Measurements from ENCODE around the gene SMARCAD1. TPM values are rescaled to one million over a fixed set of nuclear protein-coding genes. Genes with fewer than 3 reads are reported as not detected.

The SMARCAD1 gene
- total and polyA plus RNA-seq, 2 of the 8 experiments (the other 6 are each of a cell fraction or from before 2014, with no cell fraction given) = 24.1 to 59.4 TPM

DNA sequence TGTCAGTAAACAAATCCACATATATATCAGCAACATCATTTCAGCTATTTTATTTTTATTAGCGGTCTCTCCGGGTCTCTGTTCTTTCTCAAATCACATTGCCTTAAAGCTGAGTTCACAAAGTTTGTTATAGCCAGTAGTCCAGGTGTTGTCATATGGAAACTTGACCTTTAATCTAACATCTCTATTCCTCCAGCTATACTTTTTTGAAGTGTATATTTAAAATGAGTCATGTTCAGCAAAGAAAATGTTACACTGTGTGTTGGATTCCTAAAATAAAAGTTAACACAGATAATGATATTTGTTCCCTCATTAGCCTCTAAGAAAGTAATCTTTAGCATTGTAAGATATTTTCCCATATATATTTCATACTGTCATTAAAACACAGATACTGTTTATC is 63.6 kb downstream of the SMARCAD1 start (continued):
- TF ChIP-seq, protein P1, sequence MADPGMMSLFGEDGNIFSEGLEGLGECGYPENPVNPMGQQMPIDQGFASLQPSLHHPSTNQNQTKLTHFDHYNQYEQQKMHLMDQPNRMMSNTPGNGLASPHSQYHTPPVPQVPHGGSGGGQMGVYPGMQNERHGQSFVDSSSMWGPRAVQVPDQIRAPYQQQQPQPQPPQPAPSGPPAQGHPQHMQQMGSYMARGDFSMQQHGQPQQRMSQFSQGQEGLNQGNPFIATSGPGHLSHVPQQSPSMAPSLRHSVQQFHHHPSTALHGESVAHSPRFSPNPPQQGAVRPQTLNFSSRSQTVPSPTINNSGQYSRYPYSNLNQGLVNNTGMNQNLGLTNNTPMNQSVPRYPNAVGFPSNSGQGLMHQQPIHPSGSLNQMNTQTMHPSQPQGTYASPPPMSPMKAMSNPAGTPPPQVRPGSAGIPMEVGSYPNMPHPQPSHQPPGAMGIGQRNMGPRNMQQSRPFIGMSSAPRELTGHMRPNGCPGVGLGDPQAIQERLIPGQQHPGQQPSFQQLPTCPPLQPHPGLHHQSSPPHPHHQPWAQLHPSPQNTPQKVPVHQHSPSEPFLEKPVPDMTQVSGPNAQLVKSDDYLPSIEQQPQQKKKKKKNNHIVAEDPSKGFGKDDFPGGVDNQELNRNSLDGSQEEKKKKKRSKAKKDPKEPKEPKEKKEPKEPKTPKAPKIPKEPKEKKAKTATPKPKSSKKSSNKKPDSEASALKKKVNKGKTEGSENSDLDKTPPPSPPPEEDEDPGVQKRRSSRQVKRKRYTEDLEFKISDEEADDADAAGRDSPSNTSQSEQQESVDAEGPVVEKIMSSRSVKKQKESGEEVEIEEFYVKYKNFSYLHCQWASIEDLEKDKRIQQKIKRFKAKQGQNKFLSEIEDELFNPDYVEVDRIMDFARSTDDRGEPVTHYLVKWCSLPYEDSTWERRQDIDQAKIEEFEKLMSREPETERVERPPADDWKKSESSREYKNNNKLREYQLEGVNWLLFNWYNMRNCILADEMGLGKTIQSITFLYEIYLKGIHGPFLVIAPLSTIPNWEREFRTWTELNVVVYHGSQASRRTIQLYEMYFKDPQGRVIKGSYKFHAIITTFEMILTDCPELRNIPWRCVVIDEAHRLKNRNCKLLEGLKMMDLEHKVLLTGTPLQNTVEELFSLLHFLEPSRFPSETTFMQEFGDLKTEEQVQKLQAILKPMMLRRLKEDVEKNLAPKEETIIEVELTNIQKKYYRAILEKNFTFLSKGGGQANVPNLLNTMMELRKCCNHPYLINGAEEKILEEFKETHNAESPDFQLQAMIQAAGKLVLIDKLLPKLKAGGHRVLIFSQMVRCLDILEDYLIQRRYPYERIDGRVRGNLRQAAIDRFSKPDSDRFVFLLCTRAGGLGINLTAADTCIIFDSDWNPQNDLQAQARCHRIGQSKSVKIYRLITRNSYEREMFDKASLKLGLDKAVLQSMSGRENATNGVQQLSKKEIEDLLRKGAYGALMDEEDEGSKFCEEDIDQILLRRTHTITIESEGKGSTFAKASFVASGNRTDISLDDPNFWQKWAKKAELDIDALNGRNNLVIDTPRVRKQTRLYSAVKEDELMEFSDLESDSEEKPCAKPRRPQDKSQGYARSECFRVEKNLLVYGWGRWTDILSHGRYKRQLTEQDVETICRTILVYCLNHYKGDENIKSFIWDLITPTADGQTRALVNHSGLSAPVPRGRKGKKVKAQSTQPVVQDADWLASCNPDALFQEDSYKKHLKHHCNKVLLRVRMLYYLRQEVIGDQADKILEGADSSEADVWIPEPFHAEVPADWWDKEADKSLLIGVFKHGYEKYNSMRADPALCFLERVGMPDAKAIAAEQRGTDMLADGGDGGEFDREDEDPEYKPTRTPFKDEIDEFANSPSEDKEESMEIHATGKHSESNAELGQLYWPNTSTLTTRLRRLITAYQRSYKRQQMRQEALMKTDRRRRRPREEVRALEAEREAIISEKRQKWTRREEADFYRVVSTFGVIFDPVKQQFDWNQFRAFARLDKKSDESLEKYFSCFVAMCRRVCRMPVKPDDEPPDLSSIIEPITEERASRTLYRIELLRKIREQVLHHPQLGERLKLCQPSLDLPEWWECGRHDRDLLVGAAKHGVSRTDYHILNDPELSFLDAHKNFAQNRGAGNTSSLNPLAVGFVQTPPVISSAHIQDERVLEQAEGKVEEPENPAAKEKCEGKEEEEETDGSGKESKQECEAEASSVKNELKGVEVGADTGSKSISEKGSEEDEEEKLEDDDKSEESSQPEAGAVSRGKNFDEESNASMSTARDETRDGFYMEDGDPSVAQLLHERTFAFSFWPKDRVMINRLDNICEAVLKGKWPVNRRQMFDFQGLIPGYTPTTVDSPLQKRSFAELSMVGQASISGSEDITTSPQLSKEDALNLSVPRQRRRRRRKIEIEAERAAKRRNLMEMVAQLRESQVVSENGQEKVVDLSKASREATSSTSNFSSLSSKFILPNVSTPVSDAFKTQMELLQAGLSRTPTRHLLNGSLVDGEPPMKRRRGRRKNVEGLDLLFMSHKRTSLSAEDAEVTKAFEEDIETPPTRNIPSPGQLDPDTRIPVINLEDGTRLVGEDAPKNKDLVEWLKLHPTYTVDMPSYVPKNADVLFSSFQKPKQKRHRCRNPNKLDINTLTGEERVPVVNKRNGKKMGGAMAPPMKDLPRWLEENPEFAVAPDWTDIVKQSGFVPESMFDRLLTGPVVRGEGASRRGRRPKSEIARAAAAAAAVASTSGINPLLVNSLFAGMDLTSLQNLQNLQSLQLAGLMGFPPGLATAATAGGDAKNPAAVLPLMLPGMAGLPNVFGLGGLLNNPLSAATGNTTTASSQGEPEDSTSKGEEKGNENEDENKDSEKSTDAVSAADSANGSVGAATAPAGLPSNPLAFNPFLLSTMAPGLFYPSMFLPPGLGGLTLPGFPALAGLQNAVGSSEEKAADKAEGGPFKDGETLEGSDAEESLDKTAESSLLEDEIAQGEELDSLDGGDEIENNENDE (IDR thresholded peaks at IDR 0.05; ENCODE audit: insufficient replicate concordance, low read length) = no peak
- TF ChIP-seq CHD2 (IDR thresholded peaks at IDR 0.05; ENCODE audit: low read length) = no peak
- no peak for TF ChIP-seq CBX8 (IDR thresholded peaks at IDR 0.05; ENCODE audit: borderline replicate concordance, low read depth, low read length)
- TF ChIP-seq TCF12 (IDR thresholded peaks at IDR 0.05; ENCODE audit: low read depth, low read length) = no peak
- no peak for TF ChIP-seq SP4 (IDR thresholded peaks at IDR 0.05; ENCODE audit: low read length)
- TF ChIP-seq, protein P2, sequence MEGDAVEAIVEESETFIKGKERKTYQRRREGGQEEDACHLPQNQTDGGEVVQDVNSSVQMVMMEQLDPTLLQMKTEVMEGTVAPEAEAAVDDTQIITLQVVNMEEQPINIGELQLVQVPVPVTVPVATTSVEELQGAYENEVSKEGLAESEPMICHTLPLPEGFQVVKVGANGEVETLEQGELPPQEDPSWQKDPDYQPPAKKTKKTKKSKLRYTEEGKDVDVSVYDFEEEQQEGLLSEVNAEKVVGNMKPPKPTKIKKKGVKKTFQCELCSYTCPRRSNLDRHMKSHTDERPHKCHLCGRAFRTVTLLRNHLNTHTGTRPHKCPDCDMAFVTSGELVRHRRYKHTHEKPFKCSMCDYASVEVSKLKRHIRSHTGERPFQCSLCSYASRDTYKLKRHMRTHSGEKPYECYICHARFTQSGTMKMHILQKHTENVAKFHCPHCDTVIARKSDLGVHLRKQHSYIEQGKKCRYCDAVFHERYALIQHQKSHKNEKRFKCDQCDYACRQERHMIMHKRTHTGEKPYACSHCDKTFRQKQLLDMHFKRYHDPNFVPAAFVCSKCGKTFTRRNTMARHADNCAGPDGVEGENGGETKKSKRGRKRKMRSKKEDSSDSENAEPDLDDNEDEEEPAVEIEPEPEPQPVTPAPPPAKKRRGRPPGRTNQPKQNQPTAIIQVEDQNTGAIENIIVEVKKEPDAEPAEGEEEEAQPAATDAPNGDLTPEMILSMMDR (IDR thresholded peaks at IDR 0.05; ENCODE audit: control extremely low read depth in 1 of 3, insufficient read depth in 1 of 3, low read depth in 1 of 3, low read length in 3 of 3) = no peak

Data from H1 (cell line).